GM15510 (cell line): ENCODE data around the gene LMTK2.

ENCODE experiments used
- POLR2A ChIP-seq: IDR thresholded peaks from 3 replicates; pipeline ENCODE4 v1.6.1; 2011; ENCODE audit warnings: borderline replicate concordance; ENCODE audit not compliant: insufficient read length; ENCODE audit errors: extremely low read depth

The LMTK2 gene

DNA sequence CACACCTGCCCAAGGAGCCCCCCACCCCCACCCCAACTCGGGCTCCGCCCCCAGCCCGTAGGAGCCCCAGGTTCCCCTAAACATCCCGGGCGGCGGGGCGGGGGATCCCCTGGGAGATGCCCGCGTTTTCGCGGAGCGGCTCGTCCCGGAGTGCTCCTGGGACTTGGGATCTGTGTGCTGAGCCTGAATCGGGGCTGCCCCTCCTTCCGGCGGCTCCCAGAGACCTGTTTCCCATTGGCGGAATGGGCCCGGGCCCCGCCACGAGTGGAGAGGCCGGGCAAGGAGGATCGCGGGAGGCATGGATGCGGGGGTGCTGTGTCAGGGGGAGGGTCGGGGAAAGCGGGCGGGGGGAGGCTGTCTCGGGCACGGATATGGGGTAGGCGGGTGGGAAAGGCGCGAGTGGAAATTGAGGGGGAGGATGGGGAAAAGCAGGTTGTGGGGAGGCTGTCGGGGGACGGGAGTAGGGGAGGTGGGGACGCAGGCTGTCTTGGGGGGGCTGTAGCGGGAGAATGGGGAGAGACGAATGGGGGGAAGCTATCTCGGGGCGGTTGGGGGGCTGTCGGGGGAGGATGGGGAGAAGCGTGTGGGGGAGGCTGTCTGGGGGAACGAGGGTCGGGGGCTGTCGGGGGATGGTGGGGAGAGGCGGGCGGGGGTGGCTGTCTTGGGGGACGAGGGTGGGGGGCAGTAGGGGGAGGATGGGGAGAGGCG lies 104.0 kb downstream of the LMTK2 start:
- no peak for TF ChIP-seq POLR2A

DNA sequence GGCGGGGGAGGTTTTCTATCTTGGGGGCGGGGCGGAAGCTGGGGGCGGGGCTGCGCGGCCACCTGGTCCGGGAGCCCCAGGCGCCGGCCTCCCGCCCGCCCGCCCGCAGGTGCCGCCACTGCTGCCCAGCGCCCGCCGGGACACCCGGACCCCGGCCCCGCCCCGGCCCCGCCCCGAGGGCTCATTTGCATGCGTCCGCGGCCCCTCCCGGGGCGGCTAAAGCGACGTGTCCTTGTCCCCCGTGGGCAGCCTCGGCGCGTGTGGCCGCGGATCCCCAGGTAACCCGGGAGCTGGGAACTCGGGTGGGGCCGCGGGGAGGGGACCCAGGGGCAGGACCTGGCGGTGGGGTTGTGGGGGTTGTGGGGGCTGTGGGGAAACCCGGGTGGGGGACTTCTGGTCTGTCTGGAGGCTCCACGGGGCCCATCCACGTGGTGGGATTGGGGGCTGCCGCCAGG lies 104.6 kb downstream of the LMTK2 start, which contains the start of gene BHLHA15:
Gene BHLHA15 (plus strand): TSS at position 219 of the 455 bp plus-strand sequence. CDS start 871 bp downstream, outside the sequence.
- no peak for TF ChIP-seq POLR2A

DNA sequence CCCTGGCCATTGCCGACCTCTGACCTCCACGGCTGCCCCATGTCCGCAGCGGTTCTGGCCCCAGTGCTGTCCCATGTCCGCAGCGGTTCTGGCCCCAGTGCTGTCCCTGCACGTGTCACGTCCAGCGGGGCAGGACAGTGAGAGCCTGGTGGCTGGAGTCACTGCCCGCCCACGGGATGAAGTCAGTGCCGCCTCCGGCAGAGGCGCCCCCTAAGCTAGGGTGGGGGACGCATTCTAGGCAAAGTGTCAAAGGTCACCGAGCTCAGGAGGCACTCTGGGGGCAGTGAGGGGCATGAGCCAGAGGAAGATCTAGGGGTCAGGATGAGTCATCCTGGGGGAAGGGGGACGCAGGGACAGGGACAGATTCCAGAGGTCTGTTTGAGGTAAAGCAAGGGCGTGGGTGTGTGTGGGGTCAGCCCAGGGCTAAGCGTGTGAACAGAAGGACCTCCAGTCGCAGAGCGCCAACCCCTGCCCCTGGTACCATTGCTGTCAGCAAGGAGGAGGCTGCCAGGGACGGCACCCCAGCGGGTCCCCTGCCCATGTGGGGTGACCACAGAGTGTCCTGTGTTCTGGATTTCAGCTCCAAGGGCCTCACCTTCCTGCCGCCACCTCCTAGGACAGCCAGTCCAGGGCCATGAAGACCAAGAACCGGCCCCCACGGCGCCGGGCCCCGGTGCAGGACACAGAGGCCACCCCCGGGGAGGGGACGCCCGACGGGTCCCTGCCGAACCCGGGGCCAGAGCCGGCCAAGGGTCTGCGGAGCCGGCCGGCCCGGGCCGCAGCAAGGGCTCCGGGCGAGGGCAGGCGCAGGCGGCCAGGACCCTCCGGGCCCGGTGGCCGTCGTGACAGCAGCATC lies 105.2 kb downstream of the LMTK2 start:
- no peak for TF ChIP-seq POLR2A

DNA sequence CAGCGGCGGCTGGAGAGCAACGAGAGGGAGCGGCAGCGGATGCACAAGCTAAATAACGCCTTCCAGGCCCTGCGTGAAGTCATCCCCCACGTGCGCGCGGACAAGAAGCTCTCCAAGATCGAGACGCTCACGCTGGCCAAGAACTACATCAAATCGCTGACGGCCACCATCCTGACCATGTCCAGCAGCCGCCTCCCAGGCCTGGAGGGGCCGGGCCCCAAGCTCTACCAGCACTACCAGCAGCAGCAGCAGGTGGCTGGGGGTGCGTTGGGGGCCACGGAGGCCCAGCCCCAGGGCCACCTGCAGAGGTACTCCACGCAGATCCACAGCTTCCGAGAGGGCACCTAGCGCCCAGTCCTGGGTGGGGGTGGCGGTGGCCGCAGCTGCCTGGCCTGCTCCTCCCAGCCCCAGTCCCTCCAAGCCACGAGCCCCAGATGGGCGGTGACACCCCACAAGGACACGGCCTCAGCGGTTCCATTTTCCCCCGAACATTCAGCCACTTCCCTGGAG lies 105.9 kb downstream of the LMTK2 start:
- no peak for TF ChIP-seq POLR2A

DNA sequence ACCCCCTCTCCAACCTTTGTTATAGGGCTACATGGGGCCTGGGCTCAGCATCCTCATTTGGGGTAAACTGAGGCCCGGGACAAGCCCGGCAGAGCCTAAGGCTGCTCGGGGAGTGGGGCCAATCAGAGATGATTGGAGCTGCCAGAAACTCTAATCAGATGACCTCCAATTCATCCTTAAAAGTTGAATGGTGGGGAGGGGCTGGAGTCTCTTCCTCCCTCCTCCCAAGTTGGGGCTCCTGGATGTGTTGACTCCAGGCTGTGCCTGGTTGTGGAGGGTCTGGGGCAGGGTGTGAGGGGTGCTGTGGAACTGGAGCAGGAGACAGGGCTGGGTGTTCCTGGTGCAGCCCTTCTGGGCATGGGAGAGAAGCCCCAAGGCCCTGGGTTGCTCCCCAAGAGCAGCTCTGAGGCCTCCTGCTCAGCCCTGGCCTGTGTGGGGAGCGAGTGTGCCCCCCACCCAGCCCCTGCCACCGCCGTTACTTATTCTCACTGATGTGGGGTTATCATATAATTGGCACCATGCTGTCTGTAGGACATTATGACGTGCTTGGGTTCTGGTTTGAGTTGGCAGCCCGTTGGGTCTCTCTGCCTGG lies 106.7 kb downstream of the LMTK2 start:
- no peak for TF ChIP-seq POLR2A

DNA sequence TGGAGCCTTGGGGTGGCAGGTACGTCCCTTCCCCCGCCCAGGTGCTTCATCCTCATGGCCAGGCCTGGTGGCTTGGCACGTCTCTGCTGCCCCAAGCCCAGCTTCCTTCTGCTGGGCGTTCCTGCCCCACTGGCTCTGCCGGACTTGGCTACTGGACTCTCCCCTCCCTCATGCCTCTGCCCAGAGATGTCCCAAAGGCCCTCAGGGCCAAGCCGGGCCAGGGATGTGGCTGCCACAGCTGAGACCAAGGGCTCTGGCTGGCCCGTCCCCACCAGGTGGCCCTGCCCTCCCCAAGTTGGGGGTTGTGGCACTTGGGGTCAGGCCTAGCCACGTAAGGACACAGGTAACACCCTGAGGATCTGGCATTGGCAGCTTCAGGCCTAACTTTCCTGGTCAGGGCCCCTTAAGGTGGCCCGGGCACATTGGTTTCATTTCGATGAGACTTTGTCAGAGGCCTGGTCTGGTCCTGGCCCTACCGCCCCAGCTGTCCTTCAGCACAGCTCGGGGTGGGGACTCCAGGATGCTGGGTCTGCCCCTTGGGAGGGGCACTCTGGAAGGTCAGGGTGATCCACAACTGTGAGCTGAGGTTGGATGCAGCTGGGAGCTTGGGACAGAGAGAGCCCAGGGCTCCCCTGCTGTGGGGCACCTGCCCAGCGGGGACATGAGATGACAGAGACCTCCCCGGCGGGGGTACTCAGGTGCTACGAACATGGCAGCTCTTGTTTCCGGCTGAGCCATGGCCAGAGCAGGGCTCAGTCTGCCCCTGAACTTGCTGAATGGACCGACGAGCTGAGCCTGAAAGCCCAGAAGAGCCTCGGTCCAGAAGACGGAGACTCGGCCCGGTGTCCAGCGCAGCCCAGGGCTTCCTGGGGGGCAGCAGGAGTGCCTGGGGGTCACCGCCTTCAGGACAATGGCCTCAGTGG lies 107.5 kb downstream of the LMTK2 start:
- no peak for TF ChIP-seq POLR2A

DNA sequence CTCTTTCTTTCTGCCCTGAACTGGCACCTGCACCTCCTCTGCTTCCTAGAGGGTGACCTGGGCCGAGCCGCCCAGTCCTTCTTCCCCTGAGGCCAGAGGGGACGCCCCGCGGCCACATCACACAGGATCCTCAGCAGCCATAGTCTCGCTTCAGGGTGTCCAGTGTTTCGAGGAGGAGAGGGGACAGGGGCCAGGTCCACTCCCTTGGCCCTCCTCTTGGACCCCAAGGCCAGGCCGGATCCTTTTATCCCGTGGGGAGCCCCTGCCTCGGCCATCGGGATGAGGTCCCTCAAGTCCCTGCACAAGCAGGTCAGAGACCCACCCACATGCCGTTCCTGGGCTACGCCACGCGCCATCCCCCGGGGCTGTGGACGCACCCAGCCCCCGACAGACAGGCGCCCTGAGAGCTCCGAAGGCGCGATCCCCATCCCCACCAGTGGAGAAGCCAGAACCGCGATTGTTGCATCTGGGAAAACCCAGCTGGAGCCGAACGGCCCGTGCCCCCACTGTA lies 108.2 kb downstream of the LMTK2 start:
- no peak for TF ChIP-seq POLR2A

DNA sequence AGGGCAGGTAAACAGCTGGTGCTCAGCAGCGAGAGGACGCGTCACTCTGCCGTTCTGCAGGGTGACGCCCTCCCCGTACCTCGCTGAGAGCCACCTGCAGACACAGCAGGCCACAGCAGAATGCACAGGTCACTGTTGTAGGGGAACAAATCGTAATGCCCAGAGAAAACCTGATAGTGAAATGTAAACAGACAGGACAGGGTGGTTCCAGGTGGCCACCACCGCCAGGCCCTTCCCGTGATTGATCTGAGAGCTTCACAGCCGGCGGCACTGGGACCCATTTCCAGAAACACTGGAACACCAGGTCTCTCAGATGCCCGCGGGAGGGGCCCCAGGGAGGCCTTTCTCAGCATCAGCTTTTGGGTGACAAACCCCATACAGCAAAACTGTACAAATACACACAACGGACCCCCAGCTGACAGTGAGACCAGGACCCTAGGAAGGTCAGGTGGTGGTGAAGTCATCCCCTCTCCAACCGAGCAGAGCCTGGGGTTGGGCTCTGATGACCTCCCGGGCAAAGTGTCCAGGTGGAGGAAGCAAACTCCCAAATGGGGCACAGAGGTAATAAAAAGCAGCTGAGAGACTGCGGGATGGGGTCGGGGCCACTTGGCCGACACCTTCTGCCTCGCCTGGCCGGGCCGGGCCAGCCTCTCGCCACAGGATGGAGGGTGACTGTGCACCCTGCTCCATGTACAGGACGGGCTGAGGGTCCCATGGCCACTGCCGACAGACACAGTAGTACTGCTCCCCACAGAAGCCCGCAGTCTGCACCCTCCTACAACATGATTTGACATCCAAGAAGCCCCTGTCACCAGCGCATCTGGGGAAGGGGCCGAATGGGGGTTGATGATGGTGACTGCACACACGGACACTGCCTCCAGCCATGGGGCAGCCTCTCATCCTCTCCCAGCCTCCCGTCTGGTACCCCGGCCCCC lies 109.2 kb downstream of the LMTK2 start:
- no peak for TF ChIP-seq POLR2A

DNA sequence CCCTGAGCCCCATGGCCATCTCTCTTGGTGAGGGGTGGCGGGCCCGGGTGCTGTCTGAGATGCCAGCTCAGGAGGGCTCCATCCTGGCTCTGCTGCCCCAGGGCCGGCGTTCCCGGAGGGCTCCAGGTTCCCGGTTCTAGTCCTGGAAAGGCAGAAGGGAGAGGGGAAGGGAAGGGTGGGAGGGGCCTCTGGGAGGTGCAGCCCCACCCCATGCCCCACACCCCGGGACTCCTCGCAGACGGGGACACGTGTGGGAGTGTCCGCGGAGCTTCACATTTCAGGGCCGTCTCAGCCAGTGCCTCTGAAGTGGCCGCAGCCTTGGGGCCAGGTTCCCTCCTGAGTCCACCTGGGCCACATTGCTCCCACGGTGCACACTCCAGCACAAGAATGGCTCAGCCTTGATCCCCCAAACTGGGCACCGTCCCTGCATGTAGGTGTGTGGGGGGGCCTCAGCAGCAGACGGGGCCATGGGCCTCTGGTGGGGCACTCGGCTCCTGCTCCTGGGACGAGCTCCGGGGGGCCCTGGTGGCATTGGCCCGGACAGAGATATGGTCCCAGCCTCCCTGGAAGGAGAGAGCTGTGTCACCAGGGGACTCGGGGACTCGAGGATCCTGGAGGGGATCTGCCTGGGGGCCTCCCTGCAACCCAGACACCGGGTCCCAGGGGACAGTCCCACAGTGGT lies 110.4 kb downstream of the LMTK2 start:
- no peak for TF ChIP-seq POLR2A

DNA sequence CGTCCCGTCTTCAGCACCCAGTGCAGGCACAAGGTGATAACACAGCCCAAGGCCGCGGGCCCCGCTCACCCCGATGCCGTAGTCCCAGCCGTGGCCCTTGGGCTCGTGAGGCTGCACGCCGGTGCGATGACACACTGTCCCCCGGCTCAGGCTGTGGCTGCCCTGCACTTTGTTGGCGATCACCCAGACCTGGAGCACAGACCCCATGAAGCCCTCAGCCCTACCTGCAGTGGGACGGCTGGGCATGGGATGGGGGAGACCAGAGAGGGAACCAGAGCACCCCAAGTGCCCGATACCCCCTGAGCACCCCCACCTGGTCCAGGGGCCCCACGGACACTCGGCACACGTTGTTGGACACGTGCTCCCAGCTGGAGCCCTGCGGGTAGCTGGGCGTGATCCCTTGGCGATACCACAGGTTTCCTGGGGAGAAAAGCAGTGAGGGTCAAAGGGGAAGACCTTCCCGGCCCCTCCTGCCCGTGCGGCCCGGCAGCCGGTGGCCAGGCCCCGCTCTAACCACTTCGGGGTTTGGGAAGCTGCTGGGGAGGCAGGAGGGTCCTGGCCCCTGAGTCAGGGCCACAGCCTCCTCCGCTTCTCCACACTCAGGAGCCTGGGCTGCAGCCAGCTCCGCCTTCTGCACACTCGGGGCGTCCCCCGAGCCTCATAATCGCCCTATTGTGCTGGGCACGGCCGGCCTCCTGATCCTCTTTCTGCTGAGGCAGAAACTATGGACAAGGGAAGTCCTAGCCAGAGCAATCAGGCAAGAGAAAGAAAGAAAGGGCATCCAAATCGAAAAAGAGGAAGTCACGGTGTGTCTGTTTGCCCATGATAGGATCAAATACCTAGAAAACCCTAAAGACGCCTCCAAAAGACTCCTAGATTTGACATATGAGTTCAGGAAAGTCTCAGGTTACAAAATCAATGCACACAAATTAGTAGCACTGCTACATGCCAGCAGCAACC lies 111.2 kb downstream of the LMTK2 start:
- TF ChIP-seq POLR2A = no peak
